Bronchial epithelial cell (primary cell): ENCODE results near the gene PDE2A. TPM values are rescaled to one million over a fixed set of nuclear protein-coding genes. Genes with fewer than 3 reads are reported as not detected.

ENCODE experiments used
- DNase-seq: peaks from one replicate; pipeline ENCODE4 v3.0.0-alpha.2; 2010; ENCODE audit warnings: low read depth
- FAIRE-seq: peaks from 2 replicates; lab custom pipeline; 2011; peaks lifted over from hg19 to GRCh38; lab: Jason Lieb, UNC
- H3K27me3 ChIP-seq: 2 replicates; pipeline ENCODE4 v1.5.1; 2011; ENCODE audit warnings: low read length; ENCODE audit not compliant: control insufficient read depth, insufficient read depth
- H3K36me3 ChIP-seq: 2 replicates; pipeline ENCODE4 v1.5.1; 2011; ENCODE audit warnings: low read length; ENCODE audit not compliant: control insufficient read depth, insufficient read depth
- H3K4me3 ChIP-seq: 2 replicates; pipeline ENCODE4 v1.5.1; 2011; ENCODE audit warnings: mild to moderate bottlenecking, low read depth, low read length, control low read depth
- total RNA-seq: library from RNA; depleted of rRNA; stranded (reverse); fragments of >200 nt; gene quantifications from 2 replicates; pipeline ENCODE4 v1.2.1, GENCODE V29; 2014
- TF ChIP-seq, protein P1 (sequence below): IDR thresholded peaks from 2 replicates; pipeline ENCODE4 v1.5.1; 2011; ENCODE audit warnings: mild to moderate bottlenecking, moderate library complexity, low read length, control low read depth, inconsistent platforms; ENCODE audit not compliant: insufficient read depth, severe bottlenecking

Gene PDE2A
- total RNA-seq = 1.2 and 1.6 TPM in 2 replicates

DNA sequence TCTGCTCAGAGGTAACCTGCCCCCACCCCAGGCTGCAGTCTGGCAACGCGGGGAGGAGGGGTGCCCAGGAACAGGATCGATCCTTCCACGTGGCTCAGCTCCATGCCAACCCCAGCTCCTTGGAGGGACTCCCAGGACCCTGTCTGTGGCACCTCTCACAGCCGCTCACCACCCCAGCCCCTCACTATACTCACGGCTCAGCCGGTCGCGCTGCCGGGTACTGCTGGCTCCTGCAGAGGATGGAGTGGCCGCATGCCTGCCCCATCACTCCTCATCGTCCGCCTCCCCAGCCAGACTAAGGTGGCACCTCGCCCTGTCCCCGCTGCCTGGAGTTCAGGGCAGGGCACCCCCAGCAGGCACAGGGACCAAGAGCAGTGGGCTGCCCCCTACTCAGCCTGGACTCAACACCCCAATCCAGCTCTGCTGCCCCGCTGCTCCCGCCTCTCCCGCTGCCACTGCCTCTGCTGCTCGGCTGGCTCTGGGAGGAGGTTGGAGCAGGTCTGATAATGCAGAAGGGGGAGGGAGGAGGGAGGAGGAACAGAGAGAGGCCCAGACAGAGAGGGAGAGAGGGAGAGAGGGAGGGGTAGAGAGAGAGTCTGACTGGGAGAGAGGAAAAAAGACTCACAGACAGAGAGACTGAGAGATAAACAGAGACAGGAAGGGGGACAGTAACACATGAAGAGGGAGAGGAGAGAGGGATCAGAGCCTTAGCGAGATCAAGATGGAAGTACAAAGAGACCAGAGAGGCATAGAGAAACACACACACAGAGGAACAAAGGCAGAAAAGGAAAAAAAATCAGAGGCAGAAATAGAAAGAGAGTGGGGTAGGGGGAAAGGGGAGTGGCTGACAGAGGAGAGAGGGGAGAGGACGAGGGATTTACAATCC, at the start of gene PDE2A:
PDE2A (minus strand) TSS at position 480 of the 886 bp plus-strand sequence; CDS start at position 265, 215 bp downstream.
- Histone ChIP-seq H3K4me3 (no peak within 1 kb of the TSS), H3K36me3 (no peaks in the 10 kb centered on the region), H3K27me3 (peaks cover 27% of the 10 kb centered on the region)
- FAIRE-seq (no peak), DNase-seq (no peak)
- TF ChIP-seq, protein P1, sequence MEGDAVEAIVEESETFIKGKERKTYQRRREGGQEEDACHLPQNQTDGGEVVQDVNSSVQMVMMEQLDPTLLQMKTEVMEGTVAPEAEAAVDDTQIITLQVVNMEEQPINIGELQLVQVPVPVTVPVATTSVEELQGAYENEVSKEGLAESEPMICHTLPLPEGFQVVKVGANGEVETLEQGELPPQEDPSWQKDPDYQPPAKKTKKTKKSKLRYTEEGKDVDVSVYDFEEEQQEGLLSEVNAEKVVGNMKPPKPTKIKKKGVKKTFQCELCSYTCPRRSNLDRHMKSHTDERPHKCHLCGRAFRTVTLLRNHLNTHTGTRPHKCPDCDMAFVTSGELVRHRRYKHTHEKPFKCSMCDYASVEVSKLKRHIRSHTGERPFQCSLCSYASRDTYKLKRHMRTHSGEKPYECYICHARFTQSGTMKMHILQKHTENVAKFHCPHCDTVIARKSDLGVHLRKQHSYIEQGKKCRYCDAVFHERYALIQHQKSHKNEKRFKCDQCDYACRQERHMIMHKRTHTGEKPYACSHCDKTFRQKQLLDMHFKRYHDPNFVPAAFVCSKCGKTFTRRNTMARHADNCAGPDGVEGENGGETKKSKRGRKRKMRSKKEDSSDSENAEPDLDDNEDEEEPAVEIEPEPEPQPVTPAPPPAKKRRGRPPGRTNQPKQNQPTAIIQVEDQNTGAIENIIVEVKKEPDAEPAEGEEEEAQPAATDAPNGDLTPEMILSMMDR = no peak

DNA sequence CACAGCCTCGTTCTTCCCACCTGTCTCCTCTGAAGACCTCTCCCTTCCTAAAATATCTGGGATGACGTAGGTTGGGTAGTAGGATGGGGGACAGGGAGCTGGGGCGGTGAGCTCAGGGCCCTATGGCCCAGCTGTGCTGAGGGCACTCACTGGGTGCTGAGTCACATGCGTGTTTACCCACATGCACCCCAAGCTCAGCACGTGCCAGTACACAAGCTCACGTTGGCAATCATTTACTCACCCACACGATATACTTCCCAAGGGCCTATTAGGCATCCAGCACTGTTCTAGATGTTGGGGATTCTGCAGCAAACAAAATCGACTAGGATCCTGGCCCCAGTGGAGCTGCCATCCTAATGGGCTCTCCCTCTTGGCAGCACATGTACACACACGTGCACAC, 49.3 kb upstream of the PDE2A start:
- FAIRE-seq = no peak
- Histone ChIP-seq H3K27me3 (no peaks in the 10 kb centered on the region), H3K36me3 (peaks cover 2% of the 10 kb centered on the region), H3K4me3 (no peak overlapping the region)
- TF ChIP-seq, protein P1 = no peak
- peak; percentile 59 for DNase-seq

DNA sequence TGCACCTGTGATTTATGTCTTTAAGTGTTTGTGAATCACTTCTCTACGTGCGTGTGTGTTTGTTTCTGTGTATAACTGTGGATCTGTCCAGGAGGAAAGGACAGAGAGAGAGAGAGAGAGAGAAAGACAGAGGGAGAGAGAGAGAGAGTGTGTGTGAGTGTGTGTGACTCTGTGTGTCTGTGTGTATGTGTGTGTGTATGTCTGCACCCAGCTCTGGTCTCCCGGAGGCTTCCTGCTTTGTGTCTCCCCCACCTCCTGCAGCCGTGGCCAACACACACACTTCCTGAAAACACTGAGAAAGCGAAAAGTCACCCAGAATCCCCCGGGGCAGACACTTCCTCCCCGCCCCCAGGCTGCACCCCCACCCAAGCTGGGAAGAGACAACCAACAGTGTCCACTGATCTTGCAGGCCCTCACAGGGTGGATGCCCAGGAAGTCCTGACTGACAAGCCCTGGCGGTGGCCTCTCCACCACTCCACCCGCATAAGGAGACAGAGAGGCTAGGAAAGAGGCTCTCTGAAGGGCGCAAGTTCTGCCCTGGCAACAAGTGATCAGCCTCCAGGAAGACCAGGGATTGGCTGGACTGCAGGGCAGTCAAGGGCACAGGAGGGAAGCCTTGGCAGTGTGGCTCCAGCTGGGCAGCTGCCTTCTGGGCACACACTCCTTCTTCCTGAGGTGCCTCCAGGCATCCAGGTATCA, 48.0 kb upstream of the PDE2A start:
- FAIRE-seq = no peak
- TF ChIP-seq, protein P1 = no peak
- Histone ChIP-seq H3K4me3 (peak overlapping the region; percentile 52), H3K27me3 (no peaks in the 10 kb centered on the region), H3K36me3 (peaks cover 11% of the 10 kb centered on the region)
- DNase-seq = peak; percentile 89

DNA sequence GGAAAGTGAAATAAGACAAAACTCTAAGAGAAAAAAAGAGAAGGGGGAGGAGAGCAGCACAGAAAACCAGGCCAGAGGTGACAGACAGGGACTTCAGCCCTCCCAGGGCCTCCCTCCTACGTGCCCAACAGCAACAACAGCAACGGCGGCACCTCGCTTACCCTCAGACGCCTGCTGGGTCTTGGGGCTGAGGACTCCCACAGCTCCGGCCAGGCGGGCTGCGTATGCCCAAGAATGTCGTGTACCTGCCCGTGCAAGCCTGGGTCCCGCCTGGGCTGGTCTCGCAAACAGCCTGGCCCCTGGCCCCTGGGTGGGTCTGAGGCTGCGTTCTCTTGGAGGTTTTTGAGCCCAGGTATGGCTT, 47.4 kb upstream of the PDE2A start:
- Histone ChIP-seq H3K27me3 (no peaks in the 10 kb centered on the region), H3K4me3 (peak overlapping the region; percentile 52), H3K36me3 (peaks cover 15% of the 10 kb centered on the region)
- DNase-seq = peak; percentile 87
- FAIRE-seq = no peak
- TF ChIP-seq, protein P1 = no peak

DNA sequence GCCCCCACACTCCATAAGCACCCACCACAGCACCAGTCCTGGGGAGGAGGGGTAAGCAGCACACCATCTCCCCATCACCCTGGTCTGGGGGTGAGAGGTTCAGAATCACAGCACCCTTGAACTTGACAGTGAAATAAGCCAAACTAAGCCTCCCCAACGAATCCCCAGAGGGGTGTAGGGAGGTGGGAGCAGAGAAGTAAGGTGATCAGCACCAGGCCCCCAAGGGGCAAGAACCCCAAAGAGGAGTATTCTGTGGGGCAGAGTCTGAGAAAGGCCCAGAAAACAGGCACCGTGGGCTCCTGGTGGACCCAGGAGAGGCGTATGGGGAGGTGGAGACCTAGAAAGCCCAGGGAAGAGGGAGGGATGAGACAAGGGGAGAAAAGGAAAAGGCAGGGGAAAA, 47.1 kb upstream of the PDE2A start:
- no peak for FAIRE-seq
- H3K27me3 ChIP-seq = no peaks in the 10 kb centered on the region
- TF ChIP-seq, protein P1 = no peak

More for the DNA sequence above, 47.1 kb upstream of the PDE2A start:
- peaks cover 18% of the 10 kb centered on the region for H3K36me3 ChIP-seq
- peak overlapping the region; percentile 52 for H3K4me3 ChIP-seq
- no peak for DNase-seq
